ENCODE results near the gene CPM.

Gene CPM

DNA sequence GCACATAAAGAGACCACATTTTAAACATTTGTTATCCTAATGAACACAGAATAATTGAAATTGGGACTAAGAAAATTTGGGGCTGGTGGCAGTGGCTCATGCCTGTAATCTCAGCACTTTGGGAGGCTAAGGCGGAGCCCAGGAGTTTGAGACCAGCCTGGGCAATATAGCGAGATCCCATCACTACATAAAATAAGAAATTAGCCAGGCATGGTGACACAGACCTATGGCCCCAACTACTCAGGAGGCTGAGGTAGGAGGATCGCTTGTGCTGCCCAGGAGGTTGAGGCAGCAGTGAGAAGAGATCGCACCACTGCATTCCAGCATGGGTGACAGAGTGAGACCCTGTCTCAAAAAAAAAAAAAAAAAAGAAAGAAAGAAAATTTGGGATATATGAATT, 59.7 kb downstream of the CPM start:
- DNase-seq = no peak

DNA sequence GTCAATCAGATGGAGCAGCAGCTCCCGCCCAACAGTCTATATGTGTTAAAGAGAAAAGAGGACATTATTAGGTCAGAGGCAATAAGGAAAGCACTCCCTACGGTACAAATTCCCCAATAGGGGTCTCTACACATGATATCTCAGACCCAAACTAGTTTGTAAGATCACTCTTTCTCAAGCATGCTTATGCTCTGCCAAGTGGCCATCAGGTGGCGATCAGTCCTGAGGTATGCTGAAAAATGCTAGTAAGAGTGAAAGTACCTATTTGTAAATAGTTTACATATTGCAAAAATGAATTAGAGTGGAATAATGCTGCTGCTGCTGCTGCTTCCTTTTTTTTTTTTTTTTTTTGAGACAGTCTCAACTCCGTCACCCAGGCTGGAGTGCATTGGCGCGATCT, 61.0 kb downstream of the CPM start:
- no peak for DNase-seq

DNA sequence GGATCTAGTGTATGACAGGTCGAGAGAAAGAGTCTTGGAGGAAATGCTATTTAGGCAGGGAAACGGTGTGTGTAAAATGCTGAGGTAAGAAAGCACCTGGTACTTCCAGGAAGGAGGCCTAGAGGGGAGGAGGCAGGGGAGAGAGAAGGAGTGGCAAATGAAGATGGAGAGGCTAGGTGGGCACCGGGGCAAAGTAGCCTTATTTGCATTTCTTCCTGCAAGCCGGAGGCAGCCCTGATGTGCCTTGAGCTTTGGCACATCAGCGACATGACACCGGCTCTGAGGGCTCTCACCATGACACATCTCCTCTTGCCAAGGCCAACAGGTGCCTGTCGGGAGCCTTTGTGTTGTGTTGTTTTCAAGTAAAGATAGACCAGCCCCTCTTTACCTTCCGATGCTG, 61.6 kb downstream of the CPM start:
- DNase-seq = no peak

GRCh38 chr12:68870443-68870842, 62.5 kb downstream of the CPM start:
- no peak for DNase-seq

DNA sequence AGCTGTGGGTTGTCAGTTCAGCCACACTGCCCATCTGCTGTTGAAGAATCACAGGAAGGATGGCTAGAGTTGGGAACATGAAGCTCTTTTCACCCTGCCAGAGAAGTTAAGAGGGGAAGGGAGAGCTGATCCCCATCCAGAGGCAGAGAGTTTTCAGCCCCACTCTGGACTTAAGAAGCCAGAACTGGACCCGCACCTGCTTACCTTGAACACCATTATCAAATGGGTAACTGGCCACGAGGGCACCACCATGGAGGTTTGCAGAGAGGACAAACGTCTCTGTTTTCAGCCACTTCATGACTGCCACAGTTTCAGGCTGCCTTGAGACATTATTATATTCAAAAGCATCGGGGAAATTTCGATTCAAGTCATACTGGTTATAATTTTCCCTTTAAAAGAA, 63.0 kb downstream of the CPM start:
- no peak for DNase-seq

GRCh38 chr12:68868043-68868790, 64.8 kb downstream of the CPM start:
- DNase-seq = no peak

- DNase-seq = no peak
These were observed 65.4 kb downstream of the CPM start for GRCh38 chr12:68867606-68868005.

DNA sequence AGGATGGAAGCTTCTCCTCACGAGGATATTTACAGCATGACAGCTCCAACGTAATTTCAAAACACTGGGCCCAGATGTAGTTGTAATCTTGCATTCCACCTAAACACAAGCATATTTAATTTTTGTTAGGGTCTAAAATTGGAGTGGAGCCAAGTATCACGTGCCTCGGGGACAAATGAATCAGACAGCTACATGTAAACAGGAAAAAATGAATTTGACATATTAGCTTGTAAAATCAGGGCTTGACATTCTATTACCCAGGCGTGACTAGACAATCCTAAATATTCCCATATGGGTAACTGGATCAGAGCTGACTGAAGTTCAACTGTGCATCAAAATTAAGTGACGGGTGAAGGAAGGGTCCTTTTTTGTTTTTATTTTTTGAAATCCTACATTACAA, 66.0 kb downstream of the CPM start:
- no peak for DNase-seq

GRCh38 chr12:68865399-68866164, 67.4 kb downstream of the CPM start:
- DNase-seq = no peak

DNA sequence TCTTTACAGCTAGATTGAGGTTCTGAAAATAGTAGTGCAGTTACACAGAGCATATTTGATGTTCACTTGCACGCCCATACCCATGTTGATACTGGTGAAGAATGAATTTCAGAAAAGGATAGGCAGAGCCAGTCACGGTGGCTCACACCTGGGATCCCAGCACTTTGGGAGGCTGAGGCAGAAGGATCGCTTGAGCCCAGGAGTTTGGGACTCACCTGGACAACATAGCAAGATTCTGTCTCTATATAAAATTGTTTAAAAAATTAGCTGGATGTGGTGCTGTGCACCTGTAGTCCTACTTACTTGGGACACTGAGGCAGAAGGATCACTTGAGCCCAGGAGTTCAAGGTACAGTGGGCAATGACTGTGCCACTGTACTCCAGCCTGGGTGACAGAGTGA, 68.4 kb downstream of the CPM start:
- no peak for DNase-seq

GRCh38 chr12:68863886-68864454, 69.0 kb downstream of the CPM start:
- peak; percentile 5 for DNase-seq

GRCh38 chr12:68863109-68863770, 69.7 kb downstream of the CPM start:
- no peak for DNase-seq

DNA sequence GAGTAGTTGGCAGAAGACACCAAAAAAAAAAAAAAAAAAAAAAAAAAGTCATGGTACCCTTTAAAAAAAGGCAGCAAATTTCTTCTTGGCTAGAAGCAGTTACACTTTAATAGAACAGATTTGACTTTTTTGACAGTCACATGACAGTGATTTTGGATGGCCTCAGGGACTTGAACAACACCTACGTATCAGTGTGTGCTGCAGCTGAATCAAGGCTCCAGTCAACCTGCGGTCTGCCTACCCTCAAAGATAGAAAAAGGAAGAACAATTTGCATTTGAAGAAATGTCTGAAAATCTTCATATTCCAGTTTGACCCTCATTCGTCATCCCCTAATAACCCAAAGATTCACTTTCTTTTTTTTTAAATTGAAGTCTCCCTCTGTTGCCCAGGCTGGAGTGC, 71.1 kb downstream of the CPM start:
- DNase-seq = no peak

DNA sequence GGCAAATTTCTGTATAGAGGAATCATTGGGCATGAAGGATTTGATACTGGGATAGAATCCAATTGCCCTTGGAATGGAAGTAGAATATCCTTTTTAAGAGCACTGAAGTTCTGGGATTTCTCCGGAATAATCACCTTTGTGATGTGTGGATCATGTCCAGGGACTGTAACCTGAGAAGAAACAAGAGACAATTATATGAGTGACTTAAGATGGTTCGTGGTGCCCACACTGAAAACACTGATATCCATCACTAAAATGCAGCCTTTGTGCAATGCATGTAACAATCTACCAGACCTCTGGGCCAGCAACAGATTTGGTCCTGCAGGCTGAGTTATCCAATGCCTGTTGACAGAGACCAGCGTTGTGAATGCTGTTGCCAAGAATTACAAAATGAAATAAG, 76.5 kb downstream of the CPM start:
- no peak for DNase-seq

DNA sequence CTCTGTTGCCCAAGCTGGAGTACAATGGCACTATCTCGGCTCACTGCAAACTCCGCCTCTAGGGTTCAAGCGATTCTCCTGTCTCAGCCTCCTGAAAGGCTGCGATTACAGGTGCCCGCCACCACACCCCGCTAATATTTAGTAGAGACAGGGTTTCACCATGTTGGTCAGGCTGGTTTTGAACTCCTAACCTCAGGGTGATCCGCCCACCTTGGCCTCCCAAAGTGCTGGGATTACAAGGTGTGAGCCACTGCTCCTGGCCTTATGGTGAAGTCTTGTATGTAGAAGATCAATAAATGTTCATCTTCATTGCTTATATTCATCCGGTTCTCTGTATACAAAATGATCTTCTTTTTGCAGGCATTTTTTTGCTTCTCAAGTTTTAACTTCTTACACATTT, 77.2 kb downstream of the CPM start:
- DNase-seq = no peak

- no peak for DNase-seq
These were observed 77.9 kb downstream of the CPM start for GRCh38 chr12:68855111-68855510.

GRCh38 chr12:68854554-68854953, 78.4 kb downstream of the CPM start:
- no peak for DNase-seq

GRCh38 chr12:68854078-68854468, 78.9 kb downstream of the CPM start:
- DNase-seq = no peak

DNA sequence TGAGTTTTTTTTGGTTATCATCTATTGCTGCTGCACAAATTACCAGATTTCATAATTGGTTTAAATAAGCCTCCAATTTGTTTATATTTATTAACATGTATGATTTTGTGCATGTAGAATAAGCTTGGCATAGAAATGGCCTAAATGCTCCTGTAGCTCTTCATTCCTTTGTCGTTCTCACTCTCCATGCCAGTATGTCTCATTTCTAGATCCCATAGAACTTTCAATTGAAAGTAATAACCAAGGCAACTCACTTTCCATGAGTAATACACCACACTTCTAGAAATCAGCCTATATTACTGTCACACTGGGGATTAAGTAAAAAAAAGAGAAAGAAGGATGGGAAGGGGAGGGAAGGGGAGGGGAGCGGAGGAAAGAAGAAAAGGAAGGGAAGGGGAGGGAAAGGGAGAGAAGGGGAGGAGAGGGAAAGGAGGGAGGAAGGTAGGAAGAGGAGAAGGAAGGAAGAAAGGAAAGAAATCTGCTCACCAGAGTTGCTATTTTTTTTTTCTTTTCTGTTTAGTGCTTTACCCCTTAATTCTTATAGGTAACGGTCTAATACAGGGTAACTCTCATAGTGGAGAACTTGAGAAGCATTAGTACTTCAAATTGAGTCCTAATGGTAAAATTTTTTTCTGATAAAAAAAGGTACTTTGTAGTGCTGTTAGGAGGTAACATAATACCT, 79.4 kb downstream of the CPM start:
- no peak for DNase-seq

GRCh38 chr12:68851592-68852306, 81.2 kb downstream of the CPM start:
- DNase-seq = no peak

GRCh38 chr12:68850390-68850789, 82.6 kb downstream of the CPM start:
- DNase-seq = no peak

- DNase-seq = no peak
These were observed 86.2 kb downstream of the CPM start for GRCh38 chr12:68846811-68847210.

Data from NCI-H2227 treated with DMSO at 0.1 percent for 48 hours (cell line).